Measurements from ENCODE around the gene FOCAD. TPM values are rescaled to one million over a fixed set of nuclear protein-coding genes. Genes with fewer than 3 reads are reported as not detected.

FOCAD gene
- total RNA-seq, 2 experiments from 2014 or later, result 37.3 to 42.8 TPM

DNA sequence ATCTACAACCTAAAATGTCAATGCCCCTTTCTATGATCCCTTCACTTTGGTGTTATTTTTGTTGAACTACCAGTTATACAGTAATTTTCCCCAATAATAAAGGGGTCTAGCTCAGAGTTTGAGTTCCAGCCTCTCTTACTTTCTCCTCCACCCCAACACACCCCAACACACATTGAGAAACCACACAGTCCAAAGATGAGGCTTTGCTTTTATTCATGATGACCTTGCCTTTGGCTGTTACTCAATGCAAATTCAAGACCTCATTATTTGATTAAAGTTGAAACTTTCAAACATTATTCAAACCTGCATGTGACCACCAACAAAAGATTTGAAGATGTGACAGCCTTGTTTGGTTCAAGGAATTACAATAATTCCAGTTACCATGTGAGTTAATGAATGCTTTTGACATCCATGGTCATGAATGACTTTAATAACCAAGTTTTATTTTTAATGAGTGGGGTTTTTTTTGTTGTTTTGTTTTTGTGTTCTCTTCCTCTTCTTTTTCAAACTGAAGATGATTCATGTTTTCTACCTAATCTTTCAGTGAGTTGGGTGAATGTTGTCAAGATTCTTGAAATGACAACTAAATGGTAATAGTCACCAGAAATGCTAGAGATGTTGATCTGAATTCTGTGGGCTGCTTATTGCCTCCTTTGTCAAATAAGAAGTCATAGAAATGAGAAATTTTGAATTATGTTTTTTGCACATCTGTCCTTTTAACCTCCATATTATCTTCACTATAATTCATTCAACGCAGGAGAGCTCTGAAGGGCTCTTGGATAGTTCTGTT lies 241.4 kb downstream of the FOCAD start:
- Mint-ChIP-seq H3K27me3 (no peaks in the 10 kb centered on the region), H3K27ac (no peak overlapping the region), H3K4me3 (no peak overlapping the region), H3K36me3 (ENCODE audit: low read depth) (peaks cover 4% of the 10 kb centered on the region), H3K9me3 (no peaks in the 10 kb centered on the region), H3K4me1 (ENCODE audit: low read depth) (peaks cover 11% of the 10 kb centered on the region)
- no peak for TF ChIP-seq CTCF (IDR thresholded peaks at IDR 0.05)
- CTCF ChIA-PET, result interaction anchor here (1.3 kb wide), 1 partner anchor 88 kb away, joined by 3 read pairs; no protein-coding TSS in a partner anchor
- POLR2A ChIA-PET, result no interaction called here
- DNase-seq (no peak), ATAC-seq (peak; percentile 34)
- intact Hi-C loops (cut with micrococcal nuclease), result no loop called here

- Mint-ChIP-seq H3K9me3 (no peaks in the 10 kb centered on the region), H3K36me3 (ENCODE audit: low read depth) (peaks cover 12% of the 10 kb centered on the region), H3K27ac (no peak overlapping the region), H3K27me3 (no peaks in the 10 kb centered on the region), H3K4me1 (ENCODE audit: low read depth) (peaks cover 11% of the 10 kb centered on the region), H3K4me3 (no peak overlapping the region)
- intact Hi-C loops (cut with micrococcal nuclease), result no loop called here
- DNase-seq, result no peak
- CTCF ChIA-PET, result interaction anchor here (1.2 to 2.6 kb wide), 2 partner anchors 12 to 132 kb away, joined by 3 to 14 read pairs; no protein-coding TSS in a partner anchor
- POLR2A ChIA-PET, result no interaction called here
- TF ChIP-seq CTCF (IDR thresholded peaks at IDR 0.05), result no peak
- ATAC-seq, result no peak
Observed at GRCh38 chr9:20929276-20929675, 245.2 kb downstream of the FOCAD start.

GRCh38 chr9:20930836-20931235 lies 246.8 kb downstream of the FOCAD start:
- ATAC-seq (no peak), DNase-seq (no peak)
- intact Hi-C loops (cut with micrococcal nuclease), result no loop called here
- Mint-ChIP-seq H3K4me1 (ENCODE audit: low read depth) (peaks cover 3% of the 10 kb centered on the region), H3K27me3 (no peaks in the 10 kb centered on the region), H3K4me3 (no peak overlapping the region), H3K9me3 (no peaks in the 10 kb centered on the region), H3K27ac (no peak overlapping the region), H3K36me3 (ENCODE audit: low read depth) (peaks cover 15% of the 10 kb centered on the region)
- no peak for TF ChIP-seq CTCF (IDR thresholded peaks at IDR 0.05)
- ChIA-PET POLR2A (no interaction called here), CTCF (interaction anchor here (1.8 kb wide), 1 partner anchor 11 kb away, joined by 8 read pairs; no protein-coding TSS in a partner anchor)

GRCh38 chr9:20940447-20941173 lies 256.6 kb downstream of the FOCAD start:
- no peaks in the 10 kb centered on the region for H3K27me3 Mint-ChIP-seq
- DNase-seq, result no peak
- H3K4me1 Mint-ChIP-seq (ENCODE audit: low read depth), result peaks cover 4% of the 10 kb centered on the region
- ChIA-PET POLR2A (interaction anchor here (1.0 kb wide), 1 partner anchor 319 kb away, joined by 3 read pairs; no protein-coding TSS in a partner anchor), CTCF (interaction anchor here (0.7 to 5.4 kb wide), 48 partner anchors 9 to 1476 kb away, joined by 3 to 69 read pairs (median 4); partner anchors contain the start of genes HACD4 and MLLT3)
- intact Hi-C loops (cut with micrococcal nuclease), result loop anchor here (1.0 to 5.0 kb wide), 3 partner anchors 316 to 1013 kb away; no protein-coding TSS in a partner anchor
- peak; percentile 37 for ATAC-seq
- no peaks in the 10 kb centered on the region for H3K9me3 Mint-ChIP-seq
- no peak overlapping the region for H3K4me3 Mint-ChIP-seq
- TF ChIP-seq CTCF (IDR thresholded peaks at IDR 0.05), result no peak
- H3K27ac Mint-ChIP-seq, result no peak overlapping the region
- peaks cover 9% of the 10 kb centered on the region for H3K36me3 Mint-ChIP-seq (ENCODE audit: low read depth)
